ENCODE data around the gene PTPRD.

PTPRD gene

DNA sequence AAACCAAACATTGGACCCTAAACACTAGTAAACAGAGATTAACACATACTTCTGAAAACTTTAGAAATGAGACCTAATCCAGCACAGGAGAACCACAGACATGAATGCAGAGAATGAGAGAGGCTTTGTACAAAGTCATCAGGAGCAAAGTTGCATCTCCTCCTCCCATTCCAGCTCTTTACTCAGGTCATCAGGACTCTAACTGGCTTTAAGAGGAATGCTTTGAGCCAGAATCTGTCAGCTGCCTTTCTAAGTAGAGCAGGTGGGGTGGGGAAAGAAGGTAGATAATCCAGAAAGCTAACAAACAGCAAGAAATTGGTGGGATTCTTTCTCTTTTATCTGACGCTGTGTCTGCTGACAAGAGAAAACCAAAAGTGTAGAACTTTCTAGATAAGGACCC lies 2230.5 kb downstream of the PTPRD start:
- DNase-seq (ENCODE audit: low spot score): no peak

DNA sequence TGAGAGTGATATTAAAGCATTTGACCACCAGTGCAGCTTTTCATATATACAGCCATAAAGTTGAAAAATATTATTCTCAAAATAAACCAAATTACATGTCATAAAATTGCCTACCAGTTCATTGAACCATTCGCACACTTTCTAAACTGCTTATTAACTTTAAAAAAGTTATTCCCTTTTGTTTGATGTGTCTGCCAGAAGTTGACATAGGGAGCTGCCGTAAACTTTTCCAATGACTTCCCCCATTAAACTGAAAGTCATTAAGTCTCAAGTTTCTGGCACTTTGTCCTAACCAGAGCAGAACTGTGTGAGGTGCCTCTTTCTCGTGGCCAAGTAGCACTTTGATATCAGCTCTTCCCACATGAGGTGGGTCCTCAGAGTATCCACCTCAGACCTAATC lies 2231.2 kb downstream of the PTPRD start:
- no peak for DNase-seq (ENCODE audit: low spot score)

DNA sequence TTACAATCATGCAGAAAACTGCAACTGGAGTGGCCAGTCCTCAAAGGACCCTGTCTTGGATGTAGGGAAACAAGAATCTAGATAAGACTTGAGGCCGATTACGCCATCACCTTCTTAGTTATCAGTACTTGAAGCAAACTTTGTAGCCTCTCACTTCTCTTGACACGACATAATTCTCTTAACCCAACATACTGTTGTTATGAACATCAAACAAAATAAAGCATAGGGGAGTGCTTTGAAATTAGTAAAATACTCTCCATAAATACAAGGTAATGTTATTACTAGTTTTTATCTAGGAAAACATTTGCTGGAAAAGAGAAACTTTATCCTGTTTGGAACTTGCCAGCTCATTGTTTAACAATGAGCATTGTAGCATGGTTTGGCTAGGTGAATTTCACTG lies 2238.3 kb downstream of the PTPRD start:
- DNase-seq (ENCODE audit: low spot score): no peak

DNA sequence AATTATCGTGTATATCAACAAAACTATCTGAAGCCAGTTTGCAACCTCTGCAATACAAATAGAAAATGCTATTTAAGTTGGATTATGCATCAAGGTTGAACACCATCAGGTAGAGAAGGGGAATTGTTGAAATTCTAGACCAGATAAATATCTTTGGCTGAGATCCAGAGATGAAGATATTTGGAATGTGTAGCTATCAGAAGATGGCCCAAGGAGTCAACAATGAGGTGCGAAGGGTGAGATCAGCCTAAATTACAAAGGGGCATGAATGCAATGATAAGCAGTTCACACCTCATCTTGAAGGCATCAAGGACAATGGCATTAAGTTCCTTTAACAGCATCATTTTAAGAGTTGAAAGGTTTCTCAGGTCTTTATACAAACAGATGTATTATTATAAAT lies 2241.1 kb downstream of the PTPRD start:
- no peak for DNase-seq (ENCODE audit: low spot score)

DNA sequence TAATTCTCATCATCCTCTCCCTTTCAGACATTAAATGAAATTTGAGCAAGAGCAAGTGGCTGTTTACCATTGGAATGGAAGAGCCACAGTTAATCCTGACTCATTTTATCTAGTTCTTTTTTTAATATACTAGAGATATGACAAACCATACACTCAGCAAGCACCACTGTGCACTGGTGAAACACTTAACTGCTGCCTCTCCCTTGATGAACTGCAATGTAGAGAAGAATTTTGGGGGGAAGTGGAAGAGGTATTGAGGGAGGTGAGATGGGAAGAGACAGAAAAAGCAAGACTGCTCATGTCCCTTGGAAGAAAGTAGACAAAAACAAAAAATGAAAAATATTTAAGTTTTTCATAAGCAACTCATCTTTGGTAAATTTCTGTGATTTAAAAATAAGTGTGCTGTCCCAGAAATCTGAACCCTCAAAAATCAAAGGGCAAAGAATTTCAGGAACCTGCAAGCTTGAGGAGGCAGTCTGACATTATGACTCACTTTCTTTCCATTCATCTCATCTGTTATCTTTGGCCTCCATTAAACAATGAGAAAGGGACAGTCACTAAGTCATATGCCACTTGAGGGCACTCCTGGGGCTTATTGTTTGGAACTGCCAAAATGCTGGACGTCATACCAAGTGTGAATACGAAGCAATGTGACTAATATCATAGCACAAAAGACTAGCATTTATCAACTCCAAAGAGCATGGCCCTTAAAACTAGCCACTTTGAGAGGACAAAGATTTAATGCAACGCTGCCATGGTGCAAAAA lies 2246.5 kb downstream of the PTPRD start:
- DNase-seq (ENCODE audit: low spot score): no peak

DNA sequence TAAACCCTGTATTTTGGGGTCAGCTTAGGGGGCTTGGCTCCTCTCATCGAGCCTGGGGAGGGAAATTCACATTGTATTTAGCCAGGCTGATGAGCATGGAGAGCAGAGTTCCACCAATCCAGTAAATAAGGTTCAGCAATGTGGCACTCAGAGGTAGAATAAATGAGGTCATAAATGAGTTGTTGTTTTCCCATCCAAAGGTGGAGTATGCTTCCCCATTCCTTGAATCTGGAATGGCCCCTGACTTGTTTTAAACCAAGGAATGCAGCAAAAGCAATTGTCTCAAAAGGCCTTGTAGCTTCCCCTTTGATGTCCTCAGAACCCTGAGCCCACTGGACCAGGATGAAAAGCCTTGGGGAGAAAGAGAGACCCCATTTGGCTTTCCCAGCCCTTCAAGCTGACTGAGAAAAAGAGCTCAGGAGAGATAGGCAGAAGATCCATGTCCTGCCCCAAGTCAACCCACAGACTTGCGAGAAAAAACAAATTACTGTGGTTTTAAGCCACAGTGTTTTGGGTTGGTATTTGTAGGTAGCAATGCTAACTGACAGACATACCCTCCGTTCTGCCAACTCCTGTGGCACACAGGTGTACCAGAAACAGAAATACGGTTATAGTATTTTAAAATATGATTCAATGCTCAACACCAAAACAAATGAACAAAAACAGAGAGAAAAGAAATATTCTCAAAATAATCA lies 2247.2 kb downstream of the PTPRD start:
- no peak for DNase-seq (ENCODE audit: low spot score)

DNA sequence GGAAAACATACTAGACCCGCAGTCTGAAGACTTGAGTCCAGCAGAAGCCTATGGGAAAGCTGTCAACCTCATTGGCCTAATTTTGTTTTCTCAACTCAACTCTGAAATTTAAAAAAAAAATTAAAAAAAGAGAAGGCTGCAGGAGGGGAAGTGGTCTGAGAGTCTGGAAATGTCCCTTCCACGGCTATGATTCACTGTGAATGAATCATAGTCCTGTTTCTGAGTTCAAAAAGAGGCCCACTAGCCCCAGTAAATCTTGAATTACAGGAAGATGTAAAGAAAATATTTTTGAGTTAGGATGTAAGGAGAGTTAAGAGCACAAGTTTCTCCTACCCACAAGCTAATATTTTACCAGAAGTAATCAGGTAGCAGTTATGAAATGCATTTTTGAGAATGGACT lies 2247.8 kb downstream of the PTPRD start:
- no peak for DNase-seq (ENCODE audit: low spot score)

DNA sequence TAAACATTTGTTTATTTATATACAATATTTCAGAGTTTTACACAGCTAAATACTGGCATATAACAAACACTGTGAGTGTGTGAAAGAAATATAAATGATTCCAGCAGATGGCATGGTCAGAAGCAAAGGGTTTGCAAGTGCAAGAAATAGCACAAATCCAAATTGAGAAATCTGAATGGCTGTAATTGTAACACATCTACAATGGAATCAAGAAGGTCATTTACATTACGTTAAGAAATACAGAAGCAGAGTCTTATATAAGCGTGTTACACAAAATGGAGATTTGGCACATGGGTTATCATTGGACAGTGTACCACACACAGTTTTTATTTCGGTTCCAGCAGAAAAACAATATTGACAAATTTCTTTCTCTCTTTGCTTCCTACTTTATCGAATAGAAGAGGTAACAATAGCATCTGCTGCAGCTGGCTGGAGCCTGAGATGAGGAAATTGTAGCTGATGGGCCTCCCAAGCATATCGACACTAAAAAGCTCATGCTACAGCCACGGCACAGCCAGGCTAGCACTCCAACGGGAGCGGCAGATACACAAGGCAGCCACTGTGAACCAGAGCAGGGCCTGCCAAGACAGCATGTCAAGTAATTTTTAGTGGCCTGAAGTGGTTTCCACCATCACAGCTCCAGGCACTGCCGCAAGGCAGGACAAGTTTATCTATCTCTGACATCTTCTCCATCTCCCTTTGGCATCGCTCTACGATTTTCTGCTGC lies 2248.6 kb downstream of the PTPRD start:
- DNase-seq (ENCODE audit: low spot score): no peak

DNA sequence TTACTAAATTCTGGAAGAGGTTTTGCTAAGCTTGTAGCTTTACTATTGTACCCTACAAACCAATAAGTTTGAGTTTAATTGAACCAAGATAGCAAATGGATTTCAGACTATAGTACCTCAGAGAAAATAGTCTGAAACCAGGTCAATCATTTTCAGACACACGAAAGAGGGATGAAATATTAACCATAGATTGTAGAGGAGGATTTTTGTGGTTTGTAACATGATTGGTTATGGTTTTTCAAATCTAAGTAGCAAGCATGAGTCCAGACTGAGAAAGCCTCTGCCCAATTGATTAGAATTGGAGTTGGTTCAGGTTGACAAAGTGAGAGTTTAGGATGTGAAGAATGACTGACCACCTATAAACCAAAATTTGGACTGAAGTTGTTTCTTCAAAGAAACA lies 2250.6 kb downstream of the PTPRD start:
- no peak for DNase-seq (ENCODE audit: low spot score)

DNA sequence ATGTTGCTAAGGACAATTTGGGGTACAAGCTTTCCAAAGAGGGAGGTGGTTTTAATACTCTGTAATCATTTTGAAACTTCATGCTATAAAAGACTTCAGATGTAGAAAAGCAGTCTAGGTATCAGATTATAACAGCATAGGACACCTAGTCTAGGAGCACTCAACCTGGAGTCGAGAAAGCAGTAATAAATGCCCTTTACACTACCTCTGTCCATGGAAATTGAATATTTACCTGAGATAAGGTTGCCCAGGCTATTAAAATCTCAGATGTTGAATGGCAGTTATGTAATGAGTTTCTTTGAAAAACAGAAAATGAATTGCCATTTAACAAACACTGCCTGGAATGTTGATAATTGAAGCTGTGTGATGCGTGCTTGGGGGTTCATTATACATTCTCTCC lies 2251.4 kb downstream of the PTPRD start:
- no peak for DNase-seq (ENCODE audit: low spot score)

DNA sequence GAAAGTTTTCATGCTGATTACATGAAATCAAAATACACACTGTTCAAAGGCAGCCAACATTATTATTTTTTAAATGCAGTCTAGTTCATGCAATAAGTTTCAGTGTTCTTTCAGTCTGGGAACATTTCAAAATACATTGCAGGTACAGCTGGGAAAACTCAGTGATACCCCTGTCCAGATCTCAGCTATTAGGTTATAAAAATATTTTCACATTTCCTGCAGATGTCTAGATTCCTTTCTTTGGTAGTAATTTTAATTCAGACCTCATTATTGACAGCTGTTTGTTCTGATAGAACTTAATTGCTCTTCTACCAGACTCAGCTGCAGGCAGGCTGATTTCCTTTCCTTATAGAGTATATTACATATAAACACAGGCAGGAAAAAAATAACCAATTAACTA lies 2256.4 kb downstream of the PTPRD start:
- no peak for DNase-seq (ENCODE audit: low spot score)

DNA sequence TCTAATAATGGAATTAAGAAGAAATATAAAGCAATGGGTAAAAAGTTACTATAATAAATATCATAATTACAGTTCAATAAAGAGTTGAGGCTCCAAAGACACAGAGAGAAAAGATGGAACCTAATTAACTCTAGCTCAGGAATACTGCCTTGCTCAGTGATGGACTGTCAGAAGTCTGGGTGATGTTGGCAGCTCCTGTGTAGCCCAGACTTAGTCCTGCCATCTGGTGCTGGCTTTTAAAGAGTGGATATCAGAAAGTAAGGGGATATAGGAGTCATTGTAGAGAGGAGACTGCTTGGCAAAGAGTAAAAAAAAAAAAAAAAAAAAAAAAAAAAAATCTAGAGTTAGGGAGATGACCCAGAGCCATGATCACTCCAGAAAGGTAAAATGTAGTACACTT lies 2261.4 kb downstream of the PTPRD start:
- DNase-seq (ENCODE audit: low spot score): no peak

DNA sequence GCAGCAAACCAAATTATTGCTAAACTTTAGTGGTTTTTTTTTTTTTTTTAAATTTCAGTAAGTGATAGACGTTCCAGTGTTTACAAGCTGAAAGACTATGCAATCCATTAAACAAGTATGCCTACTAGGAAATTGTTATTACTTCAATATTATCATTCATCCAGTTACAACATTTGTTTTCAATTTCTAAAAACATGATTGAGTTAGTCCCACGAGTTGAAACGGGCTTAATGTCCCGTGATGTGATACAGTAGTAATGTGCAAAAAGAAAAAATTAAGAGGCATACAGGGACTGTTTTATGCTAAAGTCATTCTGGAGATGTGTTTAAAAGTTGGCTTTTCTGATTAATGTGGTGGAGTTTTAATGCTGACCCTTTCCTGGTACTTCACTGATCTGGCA lies 2262.9 kb downstream of the PTPRD start:
- no peak for DNase-seq (ENCODE audit: low spot score)

DNA sequence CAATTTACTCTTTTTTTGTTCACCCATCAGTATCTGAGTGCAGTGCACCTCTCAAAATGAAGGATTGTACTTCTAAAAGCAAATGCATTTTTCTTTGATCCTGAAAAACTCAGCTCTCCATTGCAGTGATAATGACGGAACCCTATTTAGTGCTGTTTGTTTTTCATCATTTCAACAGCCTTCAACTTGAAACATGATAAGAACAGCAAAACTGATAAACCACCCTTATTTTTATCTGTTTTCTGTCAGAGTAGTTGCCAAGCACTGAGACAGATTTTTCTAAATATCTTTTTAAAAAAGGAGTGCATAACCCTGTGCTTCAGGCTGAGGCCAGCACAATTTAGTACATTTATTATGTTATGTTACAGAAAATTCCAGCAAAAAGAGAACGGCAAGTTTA lies 2263.4 kb downstream of the PTPRD start:
- DNase-seq (ENCODE audit: low spot score): no peak

DNA sequence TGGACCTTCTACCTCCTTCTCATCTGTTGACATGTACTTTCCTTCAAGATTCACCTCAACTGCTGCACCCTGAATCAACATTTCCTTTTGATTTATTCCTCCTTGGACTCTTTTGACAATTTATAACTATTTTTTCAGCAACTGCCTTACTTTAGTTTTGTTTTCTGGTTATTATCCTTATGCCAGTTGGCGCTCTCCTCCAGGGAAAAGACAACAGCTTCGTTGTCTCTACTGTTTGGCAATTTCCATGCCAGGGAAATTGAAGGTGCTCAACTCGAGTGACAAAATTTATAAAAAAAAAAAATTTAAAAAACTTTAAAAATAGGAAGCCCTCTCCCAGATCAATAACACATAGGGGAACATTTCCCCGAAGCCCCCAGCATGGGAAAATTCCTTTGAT lies 2264.0 kb downstream of the PTPRD start:
- no peak for DNase-seq (ENCODE audit: low spot score)

DNA sequence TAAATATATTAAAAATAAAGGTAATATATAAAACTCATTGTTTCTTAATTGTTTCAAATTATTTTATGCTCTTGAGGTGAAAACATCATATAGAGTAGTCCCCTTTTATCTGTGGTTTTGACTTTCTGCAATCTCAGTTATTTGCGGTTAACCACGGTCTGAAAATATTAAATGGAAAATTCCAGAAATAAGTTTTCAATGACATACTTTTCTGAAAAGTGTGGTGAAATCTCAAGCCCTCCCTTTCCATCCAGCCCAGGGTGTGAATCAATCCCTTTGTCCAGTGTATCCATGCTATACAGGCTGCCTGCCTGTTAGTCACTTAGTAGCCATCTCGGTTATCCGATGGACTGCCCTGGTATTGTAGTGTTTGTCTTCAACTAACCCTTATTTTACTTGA lies 2266.5 kb downstream of the PTPRD start:
- no peak for DNase-seq (ENCODE audit: low spot score)

DNA sequence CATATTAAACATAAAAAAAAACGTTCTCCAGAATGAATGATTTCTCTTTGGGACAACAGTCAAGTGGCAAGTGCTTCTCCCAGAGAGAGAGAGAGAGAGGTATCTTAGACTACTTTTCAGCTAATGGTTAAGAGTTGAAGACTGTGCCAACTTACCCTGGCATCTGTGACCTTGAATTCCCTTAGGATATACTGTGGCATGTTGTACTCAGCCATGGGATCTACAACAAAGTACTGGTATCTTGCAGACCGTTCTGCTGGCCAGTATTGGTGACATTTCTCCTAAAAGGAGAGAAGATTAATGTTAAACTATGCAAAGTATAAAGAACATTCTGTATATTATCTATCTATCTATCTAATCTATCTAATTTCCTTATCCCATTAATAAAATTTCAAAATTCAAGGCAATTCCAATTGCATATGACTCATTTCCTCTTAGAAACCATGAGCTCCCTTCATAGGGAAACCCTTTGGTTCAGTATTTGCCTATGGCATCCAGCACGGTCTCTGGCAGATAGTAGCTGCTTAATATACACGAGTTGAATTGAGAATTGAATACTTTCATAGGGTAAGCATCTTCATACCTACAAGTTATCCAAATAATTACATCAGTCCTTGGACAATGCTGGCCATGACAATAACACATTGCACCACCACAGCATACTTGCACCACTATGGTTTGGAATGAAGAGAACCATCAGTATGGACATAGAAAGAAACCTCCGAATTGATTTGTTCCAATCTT lies 2273.9 kb downstream of the PTPRD start:
- no peak for DNase-seq (ENCODE audit: low spot score)

DNA sequence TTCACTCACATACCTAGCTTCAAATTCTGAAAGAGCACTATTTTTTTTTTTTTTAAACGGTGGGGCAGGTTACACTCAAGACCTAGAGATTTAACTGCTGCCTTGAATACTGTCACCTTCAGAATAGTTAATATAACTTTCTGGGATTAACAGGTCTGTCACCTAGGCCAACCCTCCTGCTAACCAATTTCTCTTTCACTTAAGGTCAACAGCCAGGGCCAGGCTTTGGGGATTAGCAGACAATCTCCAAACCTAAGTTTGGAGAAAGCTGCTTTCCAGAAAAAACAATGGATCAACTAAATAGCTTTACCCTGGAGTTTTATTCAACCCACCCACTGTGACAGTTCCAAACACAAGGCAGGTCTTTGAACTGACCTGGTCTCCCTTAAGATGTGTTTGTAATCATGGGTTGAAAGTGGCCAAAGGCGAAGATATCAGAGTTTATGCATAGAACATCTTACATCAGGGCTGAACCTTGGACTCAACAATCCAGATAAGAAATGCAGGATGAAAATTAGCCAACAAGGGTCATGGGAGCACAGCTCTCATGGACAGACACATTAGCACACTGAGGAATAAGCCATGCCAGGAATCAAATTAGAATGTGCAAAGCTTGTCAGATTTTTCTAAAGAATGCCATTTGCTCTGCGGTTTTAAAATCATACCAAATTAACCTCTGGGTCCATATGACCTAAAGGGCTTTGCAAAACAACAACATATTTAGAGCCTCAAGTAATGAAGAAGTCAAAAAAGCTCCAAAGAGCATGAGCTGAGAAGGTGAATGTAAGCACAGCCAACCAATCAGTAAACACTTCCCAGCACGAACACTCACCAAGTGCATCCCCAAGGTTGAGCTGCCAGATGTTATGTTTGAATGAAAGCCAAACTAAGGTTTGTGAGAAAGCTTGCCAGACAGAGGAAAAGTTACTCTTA lies 2274.7 kb downstream of the PTPRD start:
- DNase-seq (ENCODE audit: low spot score): no peak

DNA sequence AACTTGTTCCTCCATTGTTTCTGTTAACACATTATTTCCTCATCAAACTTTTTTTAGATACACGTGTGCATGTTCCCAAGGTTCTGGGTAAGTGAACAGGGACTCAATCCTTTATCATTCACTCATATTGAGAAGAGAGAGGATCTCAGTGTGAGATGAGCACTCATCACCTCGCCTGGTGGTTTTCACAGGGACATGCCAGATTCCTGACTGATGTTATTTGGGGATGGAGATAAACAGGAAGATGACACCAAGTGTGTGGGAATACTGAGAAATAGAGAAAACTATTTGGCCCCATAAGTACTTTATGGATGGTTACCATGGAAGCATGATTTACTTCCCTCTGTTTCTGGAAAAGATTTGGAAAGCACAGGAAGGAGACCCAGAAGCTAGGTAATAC lies 2279.9 kb downstream of the PTPRD start:
- no peak for DNase-seq (ENCODE audit: low spot score)

DNA sequence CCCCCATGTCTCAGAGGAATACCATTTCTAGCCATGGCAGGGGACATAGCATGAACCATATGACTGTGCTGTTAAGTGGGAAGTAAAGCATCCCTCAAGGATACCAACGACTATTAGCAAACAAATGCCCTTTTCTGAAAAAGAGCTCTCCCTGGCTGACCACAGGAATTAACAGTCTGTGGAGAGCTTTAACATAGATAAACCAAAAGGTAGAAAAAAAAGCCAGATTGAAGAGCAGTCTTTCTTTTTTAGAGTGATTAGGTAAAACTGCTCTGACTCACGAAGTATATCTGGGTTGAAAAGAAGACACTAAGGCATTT lies 2280.5 kb downstream of the PTPRD start:
- DNase-seq (ENCODE audit: low spot score): no peak

DNA sequence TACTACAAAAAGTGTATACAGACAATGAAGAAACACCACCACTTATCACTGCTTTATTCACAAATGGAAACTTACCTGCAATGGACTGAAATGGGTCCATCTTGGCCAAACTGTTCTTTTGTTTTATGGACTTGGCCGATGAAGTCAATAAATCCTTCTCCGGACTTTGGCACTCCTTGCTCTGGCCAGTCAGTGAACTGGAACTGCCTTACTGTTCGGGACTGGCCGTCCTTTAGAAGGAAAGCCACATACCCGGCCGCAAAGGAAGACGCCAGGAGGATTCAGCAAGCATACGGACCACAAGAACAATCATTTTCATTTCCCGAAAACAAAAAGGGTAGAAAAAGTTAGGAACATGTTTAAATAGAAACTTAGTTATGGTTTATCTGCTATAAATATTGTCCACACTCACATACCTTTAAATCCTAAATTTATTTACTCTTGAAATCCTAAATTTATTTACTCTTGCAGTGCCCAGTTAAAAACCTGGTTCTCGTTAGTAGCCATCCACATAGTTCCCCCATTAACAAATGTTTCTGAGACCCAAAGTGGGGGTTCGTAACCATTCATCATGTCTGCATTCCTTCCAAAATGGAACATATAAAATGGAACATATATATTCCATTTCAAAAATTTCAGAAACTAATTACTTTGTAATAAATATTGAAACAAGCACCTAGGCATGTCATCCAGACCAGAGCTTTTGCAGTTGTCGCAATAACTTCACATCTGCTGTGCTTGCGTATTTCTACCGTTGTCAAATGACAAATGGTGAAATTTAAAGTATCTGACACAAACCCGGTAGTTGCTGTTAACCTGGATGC lies 2281.1 kb downstream of the PTPRD start:
- DNase-seq (ENCODE audit: low spot score): no peak
